ENCODE measurements around the gene SLC25A26. TPM values are rescaled to one million over a fixed set of nuclear protein-coding genes. Genes with fewer than 3 reads are reported as not detected.
A peak's percentile ranks its signal among the peaks of the same experiment; 100 is the strongest.

The SLC25A26 gene
- total RNA-seq, 1 donor from 2014 or later: 48.4 TPM

DNA sequence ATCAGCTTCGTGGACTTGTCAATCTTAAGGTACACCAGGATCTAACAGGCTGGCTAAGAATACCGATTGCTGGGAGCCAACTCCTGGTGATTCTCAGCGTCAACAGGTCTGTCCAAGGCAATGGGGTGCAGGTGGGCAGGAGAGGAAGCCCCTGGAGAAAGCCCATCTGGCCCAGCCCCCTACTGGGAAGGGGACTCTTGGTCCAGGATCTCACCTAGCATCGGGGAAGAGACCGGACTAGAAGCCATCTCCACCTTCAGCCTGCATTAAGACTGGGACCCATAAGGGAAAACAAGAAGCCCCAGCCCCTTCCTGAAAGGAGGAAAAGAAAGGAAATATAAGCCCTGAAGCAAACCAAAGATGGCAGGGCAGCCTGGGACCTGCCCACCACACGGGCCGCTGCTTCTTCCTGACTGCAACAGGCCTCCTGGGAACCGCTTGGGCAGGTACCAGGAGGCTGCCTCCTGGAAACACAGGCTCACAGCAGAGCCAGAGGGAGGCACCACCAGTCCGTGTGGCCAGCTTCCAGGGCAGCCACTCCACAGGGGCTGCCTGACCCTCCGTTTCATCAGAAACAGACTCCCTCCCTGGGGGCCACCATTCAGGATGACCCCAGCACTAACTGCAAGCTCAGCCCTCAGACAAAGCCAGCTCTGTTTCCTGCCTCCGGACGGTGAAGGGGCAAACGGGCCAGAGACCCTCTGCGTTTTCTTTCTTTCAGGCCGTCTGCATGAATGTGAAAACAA, 179.8 kb downstream of the SLC25A26 start:
- ATAC-seq (peak; percentile 5), DNase-seq (no peak)
- intact Hi-C loops (cut with micrococcal nuclease): loop anchor here (10.0 kb wide), 1 partner anchor 414 kb away; no protein-coding TSS in a partner anchor

DNA sequence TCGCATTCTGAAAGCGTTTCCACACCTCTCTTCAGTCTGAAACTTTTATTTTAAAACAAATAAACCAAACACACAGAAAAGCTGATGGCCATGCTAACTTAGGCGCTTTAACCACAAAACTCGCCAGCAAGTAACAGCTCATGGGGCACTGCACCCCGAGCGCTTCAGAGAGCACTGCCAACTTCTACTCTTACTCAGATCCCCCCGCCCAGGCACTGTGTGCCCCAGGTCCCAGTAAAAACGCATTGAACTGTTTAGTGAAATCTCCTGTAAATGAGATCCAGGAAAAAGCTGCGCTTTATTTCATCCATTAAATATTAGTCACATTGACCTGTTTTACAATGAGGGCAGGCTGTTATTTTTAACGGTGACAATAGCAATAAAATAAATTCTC, 180.4 kb downstream of the SLC25A26 start:
- intact Hi-C loops (cut with micrococcal nuclease): loop anchor here (10.0 kb wide), 1 partner anchor 414 kb away; no protein-coding TSS in a partner anchor
- DNase-seq: no peak
- no peak for ATAC-seq

DNA sequence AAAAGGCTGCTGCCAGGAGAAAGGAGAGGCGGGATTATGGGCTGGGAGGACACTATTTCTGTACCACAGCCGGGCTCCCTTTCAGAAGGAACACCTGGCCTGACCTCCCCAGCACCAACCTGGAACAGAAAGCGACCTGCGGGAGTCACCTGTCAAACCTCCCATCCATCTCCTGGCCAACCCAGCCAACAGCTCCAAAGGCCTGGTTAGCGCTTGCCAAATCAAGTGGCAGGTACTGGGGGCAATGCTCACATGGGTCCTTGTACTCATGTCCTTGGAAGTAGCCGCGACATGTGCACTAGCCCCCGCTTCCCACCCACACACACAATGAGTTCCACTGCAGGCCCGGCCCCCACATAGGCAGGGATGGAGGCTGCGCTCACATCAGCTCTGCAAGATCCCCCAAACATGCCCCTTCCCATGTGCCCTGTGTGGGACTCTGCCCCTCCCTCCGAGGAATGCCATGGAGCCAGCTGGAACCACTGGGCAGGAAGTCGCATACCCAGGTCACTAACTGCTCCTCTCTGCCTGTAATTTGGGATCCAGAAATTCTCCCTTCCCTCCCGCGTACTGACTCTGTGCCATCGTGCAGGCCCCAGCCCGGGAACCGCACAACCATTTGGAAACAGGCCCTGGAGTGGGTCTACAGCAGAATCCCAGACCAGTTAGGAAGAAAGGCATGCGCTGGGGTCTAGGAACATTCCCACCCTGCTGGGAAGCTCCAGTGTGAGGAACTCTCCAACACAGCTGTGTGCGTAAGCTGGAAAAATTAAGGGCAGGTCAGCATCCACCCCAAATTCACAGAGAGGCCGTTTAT, 181.1 kb downstream of the SLC25A26 start:
- intact Hi-C loops (cut with micrococcal nuclease): loop anchor here (10.0 kb wide), 1 partner anchor 413 kb away; no protein-coding TSS in a partner anchor
- no peak for DNase-seq

DNA sequence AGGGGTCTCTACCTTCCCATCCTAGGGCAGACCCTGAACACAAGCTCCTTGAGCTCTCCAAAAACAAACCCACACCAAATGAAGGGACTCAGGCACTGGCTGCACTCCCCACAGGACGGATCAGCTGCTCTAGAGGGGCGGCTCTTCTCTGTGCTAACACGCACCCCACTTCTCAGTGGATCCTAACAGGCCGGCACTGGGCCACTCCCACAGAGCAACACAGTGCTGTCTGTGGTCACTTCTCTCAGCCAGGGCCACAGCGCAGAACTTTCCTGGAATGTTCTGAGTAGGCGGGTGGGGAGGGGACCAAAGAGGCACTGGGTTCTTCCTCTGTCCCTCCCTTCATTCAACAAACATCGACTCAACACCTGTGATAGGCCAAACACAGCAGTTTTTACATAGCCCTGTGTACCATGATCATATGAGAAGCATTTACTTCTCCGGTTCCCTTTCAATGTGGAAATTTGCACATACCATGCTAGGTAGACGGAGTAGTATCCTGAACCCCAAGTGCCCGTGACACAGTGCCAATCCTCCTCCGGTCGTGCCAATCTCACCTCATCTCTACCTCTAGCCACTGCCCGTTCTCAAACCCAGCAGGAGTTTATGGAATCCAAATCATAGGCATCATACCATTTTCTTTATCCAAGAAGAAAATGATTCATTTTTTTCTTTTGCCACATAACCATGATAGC, 181.9 kb downstream of the SLC25A26 start:
- ATAC-seq (no peak), DNase-seq (no peak)
- intact Hi-C loops (cut with micrococcal nuclease): loop anchor here (10.0 kb wide), 1 partner anchor 412 kb away; no protein-coding TSS in a partner anchor

More for the DNA sequence above, 181.1 kb downstream of the SLC25A26 start:
- ATAC-seq: peak; percentile 32

DNA sequence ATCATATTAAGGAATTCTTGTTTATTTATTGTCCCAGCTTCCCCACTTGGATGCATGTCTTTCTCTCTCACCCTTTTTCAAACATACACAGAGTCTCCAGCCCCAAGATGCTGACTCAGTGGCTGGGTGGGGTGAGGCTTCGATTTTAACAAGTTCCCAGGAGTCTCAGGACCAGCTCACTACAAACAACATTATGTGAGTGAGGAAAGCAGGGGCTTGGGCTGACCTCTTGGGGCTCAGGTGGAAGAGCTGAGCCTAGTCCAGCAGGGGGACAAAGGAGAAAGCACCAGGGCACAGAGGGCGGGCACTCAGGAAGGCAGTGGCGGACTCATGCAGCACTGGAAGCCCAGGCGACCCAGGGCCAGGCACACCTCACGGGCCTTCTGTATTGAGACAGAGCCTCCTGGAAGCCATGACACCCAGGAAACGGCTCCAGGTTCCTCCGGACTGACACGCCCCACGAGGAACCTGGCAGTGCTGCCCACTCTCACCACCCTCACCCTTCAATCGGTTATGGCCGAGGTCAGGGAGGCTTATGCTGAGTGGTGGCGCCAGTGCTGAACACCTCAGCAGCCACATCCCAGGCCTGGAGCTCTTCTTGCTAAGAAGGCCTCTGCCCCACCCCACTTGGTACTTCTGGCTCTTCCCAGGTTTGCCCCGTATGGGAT, 182.7 kb downstream of the SLC25A26 start:
- intact Hi-C loops (cut with micrococcal nuclease): loop anchor here (10.0 kb wide), 1 partner anchor 411 kb away; no protein-coding TSS in a partner anchor
- ATAC-seq (no peak), DNase-seq (no peak)

DNA sequence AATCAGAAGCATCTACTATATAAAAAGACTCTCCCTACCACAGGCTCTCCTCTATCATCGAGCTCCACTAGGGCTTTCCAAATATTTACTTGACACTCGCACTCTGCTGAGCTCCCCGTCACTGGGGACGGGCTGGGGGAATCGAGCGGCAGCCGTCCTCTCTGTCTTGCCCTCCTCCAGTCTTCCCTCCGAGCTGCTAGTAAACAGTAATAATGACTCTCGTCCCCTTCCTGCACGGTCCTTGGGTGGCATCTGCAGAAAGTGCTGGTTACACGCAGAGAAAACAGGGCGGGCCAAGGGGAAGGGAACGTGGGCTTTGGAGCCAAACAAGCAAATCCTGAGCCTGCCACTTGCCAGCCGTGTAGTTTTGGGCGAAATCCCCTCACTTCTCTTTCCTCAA, 183.4 kb downstream of the SLC25A26 start:
- intact Hi-C loops (cut with micrococcal nuclease): loop anchor here (10.0 kb wide), 1 partner anchor 411 kb away; no protein-coding TSS in a partner anchor
- DNase-seq: no peak
- no peak for ATAC-seq

DNA sequence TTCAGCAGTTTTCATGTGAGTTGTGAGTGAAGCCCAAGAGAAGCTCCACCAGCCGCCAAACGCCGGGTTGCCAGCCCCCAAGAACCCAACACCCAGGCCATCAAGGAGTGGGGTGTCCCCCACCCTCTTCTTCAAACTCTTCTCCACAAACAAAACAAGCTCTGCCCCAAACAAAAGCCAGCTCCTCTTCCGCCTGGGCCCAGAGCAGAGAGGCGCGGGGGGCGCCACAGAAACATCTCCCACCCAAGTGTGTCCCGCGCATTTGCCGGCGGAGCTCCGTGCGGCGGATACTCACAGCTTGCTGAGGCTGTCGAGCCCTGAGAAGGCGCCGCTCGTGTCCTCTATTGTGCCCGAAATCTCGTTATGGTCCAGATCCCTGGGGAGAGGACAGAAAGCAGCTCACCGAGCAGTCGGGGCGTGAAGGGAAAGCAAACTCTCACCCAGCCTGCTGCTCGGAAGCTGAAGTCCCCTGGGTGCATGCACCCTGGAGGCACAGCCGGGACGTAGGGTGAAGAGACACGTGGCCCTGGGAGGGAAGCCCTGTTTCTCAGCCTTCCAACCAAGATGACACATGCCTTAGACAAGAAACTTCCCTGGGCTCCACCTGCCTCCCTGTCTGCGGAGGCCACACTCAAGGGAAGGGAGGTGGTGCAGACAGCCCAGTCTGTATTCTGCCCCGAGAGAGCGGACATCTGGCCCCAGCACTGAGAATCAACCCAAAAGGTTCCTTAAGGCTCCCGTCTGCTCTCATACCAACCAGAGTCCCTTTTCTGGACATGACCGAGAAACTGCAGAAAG, 184.3 kb downstream of the SLC25A26 start:
- ATAC-seq (no peak), DNase-seq (no peak)
- intact Hi-C loops (cut with micrococcal nuclease): loop anchor here (10.0 kb wide), 1 partner anchor 410 kb away; no protein-coding TSS in a partner anchor

DNA sequence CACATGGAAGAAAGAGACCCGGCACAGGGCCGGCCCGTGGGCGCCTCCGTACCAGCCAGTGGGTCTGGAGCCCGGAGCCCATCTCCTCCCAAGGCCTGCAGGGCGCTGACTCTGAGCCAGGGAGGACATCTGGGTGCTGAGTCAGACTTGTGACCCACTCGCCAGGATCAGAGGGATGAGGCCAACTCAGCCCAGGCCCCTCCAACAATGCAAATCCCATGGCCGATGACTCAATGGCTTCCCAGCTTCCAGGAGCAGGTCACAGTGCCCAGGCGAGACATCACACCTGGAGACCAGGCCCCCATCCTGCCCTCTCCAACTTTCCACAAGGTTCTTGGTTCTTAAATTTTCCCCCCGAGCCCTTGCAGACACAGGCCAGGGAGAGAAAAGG, 184.9 kb downstream of the SLC25A26 start:
- intact Hi-C loops (cut with micrococcal nuclease): loop anchor here (10.0 kb wide), 1 partner anchor 409 kb away; no protein-coding TSS in a partner anchor
- ATAC-seq (peak; percentile 24), DNase-seq (no peak)

DNA sequence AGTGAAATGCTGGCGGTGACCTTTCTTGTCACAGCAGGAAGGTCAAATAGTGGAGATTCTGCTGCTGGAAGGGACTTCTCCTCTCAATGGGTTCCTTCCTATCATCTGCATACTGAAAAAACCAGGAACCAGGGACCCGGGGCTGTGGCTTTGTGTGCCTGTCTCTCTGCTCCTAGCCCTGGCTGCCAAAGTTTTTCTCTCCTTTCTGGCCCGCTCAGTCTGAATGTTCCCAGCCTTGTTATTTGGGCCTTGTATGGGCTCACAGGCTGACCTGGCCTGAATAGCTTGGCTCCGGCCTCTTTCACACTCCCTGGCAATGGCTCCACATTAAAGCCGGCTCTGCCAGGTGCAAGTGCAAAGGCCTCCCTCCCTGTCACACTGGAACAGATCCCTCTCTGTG, 185.4 kb downstream of the SLC25A26 start:
- DNase-seq: peak; percentile 57
- peak; percentile 65 for ATAC-seq
- intact Hi-C loops (cut with micrococcal nuclease): loop anchor here (10.0 kb wide), 1 partner anchor 409 kb away; no protein-coding TSS in a partner anchor

DNA sequence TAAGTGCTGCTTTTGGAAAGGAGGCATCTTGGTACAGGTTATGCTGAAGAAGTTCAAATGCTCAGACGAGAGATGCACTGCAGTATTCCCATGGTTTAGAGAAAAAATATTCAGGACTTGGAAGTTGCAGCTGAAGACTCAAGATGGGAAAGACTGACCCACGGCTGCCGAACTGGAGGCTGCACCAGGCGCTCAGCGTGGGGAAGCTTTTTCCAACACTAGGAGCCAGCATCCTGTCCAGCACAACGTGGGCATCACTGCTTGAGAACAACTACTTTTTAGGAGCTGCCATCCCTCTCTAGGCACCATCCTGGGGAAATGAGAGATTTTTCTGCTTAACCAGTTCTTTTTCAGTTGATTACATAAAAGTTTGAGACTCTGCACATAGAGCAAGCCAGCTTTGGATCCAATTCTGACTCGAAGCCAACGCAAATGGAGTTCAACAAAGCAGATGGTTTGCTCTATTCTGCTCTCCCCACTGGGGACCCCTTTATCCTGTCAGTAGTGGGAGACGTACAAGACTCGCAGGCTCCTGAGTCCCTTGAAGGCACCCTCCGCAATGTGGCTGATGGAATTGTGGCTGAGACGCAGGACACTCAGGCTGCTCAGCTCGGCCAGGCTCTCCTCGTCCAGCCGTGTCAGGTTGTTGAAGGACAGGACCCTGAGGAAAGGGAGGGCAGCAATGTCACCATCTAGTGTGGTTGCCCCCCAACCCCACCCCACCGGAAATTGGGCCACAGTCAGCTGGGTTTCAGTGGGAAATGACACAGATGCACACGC, 186.2 kb downstream of the SLC25A26 start:
- DNase-seq: no peak
- intact Hi-C loops (cut with micrococcal nuclease): loop anchor here (10.0 kb wide), 1 partner anchor 408 kb away; no protein-coding TSS in a partner anchor
- ATAC-seq: no peak

DNA sequence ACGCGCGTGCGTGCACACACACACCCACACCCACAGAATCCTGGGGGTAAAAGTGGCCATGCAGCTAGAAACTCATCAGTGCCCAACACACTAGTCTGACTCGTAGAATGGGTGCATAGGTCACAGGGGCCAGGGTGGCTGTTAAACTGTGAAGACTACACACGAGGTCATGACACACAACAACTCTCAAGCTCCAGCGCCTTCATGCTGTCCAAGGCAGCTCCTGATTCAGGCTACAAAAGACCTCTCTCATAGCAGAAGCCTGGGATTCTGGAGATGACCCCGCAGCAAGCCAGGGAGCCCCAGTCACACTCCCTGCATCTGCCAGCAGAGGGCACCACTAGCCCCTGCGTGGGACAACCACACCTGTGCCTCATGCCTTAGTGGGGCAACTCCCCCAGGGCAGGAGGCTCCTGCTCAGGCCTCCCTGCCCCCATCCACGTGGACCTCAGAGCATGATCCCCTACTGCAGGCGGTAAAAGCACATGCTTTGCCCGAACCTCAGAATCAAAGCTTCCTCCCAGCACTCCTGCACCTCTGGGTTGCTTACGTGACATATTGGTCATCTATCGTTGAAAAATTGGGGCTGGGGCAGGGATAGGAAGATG, 186.9 kb downstream of the SLC25A26 start:
- intact Hi-C loops (cut with micrococcal nuclease): loop anchor here (10.0 kb wide), 1 partner anchor 407 kb away; no protein-coding TSS in a partner anchor
- DNase-seq: peak; percentile 87

DNA sequence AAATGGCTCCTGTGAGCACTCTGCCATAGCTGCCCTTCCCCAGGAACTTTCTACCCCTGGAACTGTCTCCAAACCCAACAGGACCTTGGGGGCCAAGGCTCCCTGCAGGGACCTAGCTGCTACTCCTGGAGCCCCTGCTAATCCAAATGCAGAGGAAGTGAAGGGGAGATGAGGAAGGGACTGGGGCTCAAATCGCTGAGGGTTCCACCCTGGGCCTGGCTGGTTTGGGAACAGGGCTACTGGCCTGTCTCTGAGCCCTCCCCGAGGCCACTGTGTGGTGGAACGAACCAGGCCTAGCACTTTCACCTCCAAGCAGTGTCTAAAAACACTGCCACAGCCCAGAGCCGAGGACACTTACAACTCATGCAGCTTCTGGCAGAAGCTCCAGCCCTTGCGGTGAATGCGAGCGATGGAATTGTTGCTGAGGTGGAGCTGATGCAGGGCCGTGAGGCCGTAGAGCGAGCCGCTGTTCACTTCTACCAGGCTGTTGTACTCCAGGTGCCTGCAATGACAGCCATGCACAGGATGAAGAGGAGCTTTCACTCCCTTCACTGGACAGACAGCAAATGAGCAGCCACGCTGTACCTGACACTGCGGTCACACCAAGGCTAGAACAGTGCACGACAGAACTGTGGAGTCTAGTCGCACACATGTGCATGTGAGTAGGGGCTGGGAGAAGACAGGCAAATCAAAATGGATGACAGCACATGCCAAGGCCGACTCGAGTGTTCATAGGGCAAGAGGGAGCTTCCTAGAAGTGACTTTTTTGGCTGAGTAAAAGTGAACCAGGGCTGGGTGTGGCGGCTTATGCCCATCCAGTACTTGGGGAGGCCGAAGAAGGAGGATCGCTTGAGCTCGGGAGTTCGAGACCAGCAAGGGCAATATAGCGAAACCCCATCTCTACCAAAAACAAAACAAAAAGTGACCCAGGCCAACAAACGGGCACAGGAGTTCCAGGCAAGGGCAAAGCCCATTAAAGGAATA, 189.3 kb downstream of the SLC25A26 start:
- DNase-seq: no peak
- intact Hi-C loops (cut with micrococcal nuclease): loop anchor here (5.0 to 10.0 kb wide), 2 partner anchors 87 to 405 kb away; no protein-coding TSS in a partner anchor
- no peak for ATAC-seq

More for the DNA sequence above, 186.9 kb downstream of the SLC25A26 start:
- peak; percentile 57 for ATAC-seq

DNA sequence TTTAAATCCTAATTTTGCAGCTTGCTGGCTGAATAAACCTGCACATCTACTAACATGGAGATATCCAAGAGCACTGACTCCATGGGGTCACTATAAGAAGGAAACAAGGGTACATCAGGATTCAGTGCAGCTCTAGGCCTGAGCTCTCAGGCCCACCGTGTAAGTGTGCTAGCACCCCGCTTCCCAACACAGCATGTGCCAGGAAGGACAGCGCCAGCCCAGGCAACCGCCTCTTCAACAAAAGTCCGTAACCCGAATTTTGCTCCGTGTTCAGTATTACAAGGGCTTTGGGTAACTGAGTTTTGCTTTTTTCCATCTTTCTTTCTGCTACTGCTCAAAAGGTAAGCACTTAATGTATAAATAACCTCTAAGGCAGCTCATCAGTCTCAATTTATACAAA, 190.2 kb downstream of the SLC25A26 start:
- intact Hi-C loops (cut with micrococcal nuclease): loop anchor here (5.0 kb wide), 1 partner anchor 86 kb away; no protein-coding TSS in a partner anchor
- DNase-seq: no peak
- no peak for ATAC-seq

DNA sequence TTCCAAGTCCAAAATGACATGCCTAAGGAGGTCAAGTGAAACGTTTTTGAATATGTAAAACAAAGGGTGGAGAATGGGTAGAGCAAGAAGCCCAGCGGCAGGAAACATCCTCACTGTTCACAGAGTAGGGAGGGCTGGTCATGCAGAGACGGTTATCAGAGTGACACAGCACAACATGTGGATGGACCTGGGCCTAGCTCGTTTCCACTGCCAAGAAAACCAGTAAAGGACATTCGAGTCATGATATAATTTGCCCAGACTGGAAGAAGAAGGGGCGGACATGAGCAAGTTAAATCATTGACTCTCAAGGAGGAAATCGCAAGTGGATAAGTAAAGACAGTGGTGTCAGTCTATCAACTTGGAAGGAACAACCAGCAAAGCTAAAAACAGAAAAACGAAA, 190.7 kb downstream of the SLC25A26 start:
- intact Hi-C loops (cut with micrococcal nuclease): loop anchor here (5.0 kb wide), 1 partner anchor 86 kb away; no protein-coding TSS in a partner anchor
- ATAC-seq: peak; percentile 63
- DNase-seq: peak; percentile 58
